Measurements from ENCODE around the gene CHP2. TPM values are rescaled to one million over a fixed set of nuclear protein-coding genes. Genes with fewer than 3 reads are reported as not detected.
"Not testable (repeated sequence)": the region's sequence is repeated elsewhere in the genome, so short reads cannot be mapped to it uniquely, and the experiment has no call there.

The CHP2 gene
- total and polyA plus RNA-seq, 8 donors: 0.10 to 0.35 (median 0.20) TPM; not detected in 1

GRCh38 chr16:23729503-23730424 lies 25.1 kb upstream of the CHP2 start:
- DNase-seq (peak in 1 of 4 donors; percentile 20), ATAC-seq (peak; percentile 50)
- no peak overlapping the region for H3K4me3 ChIP-seq
- no peak overlapping the region for H3K27ac ChIP-seq
- TF ChIP-seq CTCF (IDR thresholded peaks at IDR 0.05): no peak
- H3K9me3 ChIP-seq: no peaks in the 10 kb centered on the region
- H3K4me1 ChIP-seq: no peaks in the 10 kb centered on the region
- no peaks in the 10 kb centered on the region for H3K36me3 ChIP-seq
- peaks cover 0 to 8% of the 10 kb centered on the region in 2 donors for H3K27me3 ChIP-seq
- intact Hi-C loops (cut with DNase I): loop anchor here in 1 of 2 donors (10.0 kb wide), 1 partner anchor 525 kb away; the partner anchor contains the start of gene CACNG3

GRCh38 chr16:23734176-23734893 lies 20.5 kb upstream of the CHP2 start:
- no peak overlapping the region for H3K27ac ChIP-seq
- H3K4me3 ChIP-seq: no peak overlapping the region
- no peaks in the 10 kb centered on the region for H3K4me1 ChIP-seq
- TF ChIP-seq CTCF (IDR thresholded peaks at IDR 0.05): no peak
- peaks cover 0 to 6% of the 10 kb centered on the region in 2 donors for H3K27me3 ChIP-seq
- no peaks in the 10 kb centered on the region for H3K9me3 ChIP-seq
- no peak for DNase-seq
- no peaks in the 10 kb centered on the region for H3K36me3 ChIP-seq
- intact Hi-C loops (cut with DNase I): no loop called here
- no peak for ATAC-seq

- H3K36me3 ChIP-seq; H3K9me3 ChIP-seq; H3K27ac ChIP-seq; intact Hi-C loops (cut with DNase I); H3K27me3 ChIP-seq; H3K4me1 ChIP-seq; DNase-seq; H3K4me3 ChIP-seq; ATAC-seq: not testable (repeated sequence)
Measured at GRCh38 chr16:23737423-23738028, 17.3 kb upstream of the CHP2 start.

GRCh38 chr16:23739516-23739915 lies 15.3 kb upstream of the CHP2 start:
- Histone ChIP-seq H3K36me3 (no peaks in the 10 kb centered on the region), H3K27me3 (peaks cover 0 to 24% of the 10 kb centered on the region in 2 donors), H3K27ac (no peak overlapping the region), H3K9me3 (no peaks in the 10 kb centered on the region), H3K4me3 (no peak overlapping the region), H3K4me1 (no peaks in the 10 kb centered on the region)
- ATAC-seq (no peak), DNase-seq (no peak)
- intact Hi-C loops (cut with DNase I): no loop called here
- TF ChIP-seq CTCF (IDR thresholded peaks at IDR 0.05): no peak

- no peak for TF ChIP-seq CTCF (IDR thresholded peaks at IDR 0.05)
- ATAC-seq (no peak), DNase-seq (no peak)
- H3K4me1 ChIP-seq: no peaks in the 10 kb centered on the region
- H3K9me3 ChIP-seq: no peaks in the 10 kb centered on the region
- no peaks in the 10 kb centered on the region for H3K36me3 ChIP-seq
- H3K27me3 ChIP-seq: peaks cover 0 to 33% of the 10 kb centered on the region in 2 donors
- no peak overlapping the region for H3K27ac ChIP-seq
- no peak overlapping the region for H3K4me3 ChIP-seq
- intact Hi-C loops (cut with DNase I): no loop called here
Measured at GRCh38 chr16:23741675-23742303, 13.0 kb upstream of the CHP2 start.

Data from left lung (tissue), 10 donors.